CD8-positive, alpha-beta memory T cell (primary cell): ENCODE results near the gene GPR55. TPM values are rescaled to one million over a fixed set of nuclear protein-coding genes. Genes with fewer than 3 reads are reported as not detected.
A peak's percentile ranks its signal among the peaks of the same experiment; 100 is the strongest.

Experiments
- CTCF ChIA-PET: fragments of 350-600 bp; sonication (Branson Sonifier 250); formaldehyde crosslinking; loops from one replicate; lab custom pipeline; 2021; ENCODE audit warnings: antibody characterized with exemption; lab: Charles Lee
- POLR2A ChIA-PET: fragments of 350-600 bp; sonication (Branson Sonifier 250); formaldehyde crosslinking; loops from one replicate; lab custom pipeline; 2021; ENCODE audit warnings: antibody characterized with exemption; lab: Charles Lee
- DNase-seq, 5 donors: peaks; one replicate each; pipeline versions ENCODE4 v3.0.0 to v3.0.0-alpha.2; 2020 to 2022; ENCODE audit warnings: mixed read lengths in 1 of 5
- H3K27ac ChIP-seq: one replicate; pipeline ENCODE4 v1.7.0; 2013; ENCODE audit warnings: low read depth, mild to moderate bottlenecking, low read length, moderate library complexity
- H3K27me3 ChIP-seq: 2 replicates; pipeline ENCODE4 v1.7.0; 2013; ENCODE audit warnings: low read length, mild to moderate bottlenecking; ENCODE audit not compliant: insufficient read depth, poor library complexity, severe bottlenecking
- H3K36me3 ChIP-seq: 2 replicates; pipeline ENCODE4 v1.7.0; 2013; ENCODE audit warnings: mild to moderate bottlenecking, low read length, moderate library complexity; ENCODE audit not compliant: insufficient read depth
- H3K4me1 ChIP-seq: 2 replicates; pipeline ENCODE4 v1.7.0; 2013; ENCODE audit warnings: mild to moderate bottlenecking, low read length, moderate library complexity; ENCODE audit not compliant: insufficient read depth
- H3K4me3 ChIP-seq: 2 replicates; pipeline ENCODE4 v1.7.0; 2013; ENCODE audit warnings: mild to moderate bottlenecking, low read length
- H3K9me3 ChIP-seq: 2 replicates; pipeline ENCODE4 v1.7.0; 2013; ENCODE audit warnings: mild to moderate bottlenecking, low read length
- H3K27ac Mint-ChIP-seq, 8 donors: one replicate each; pipeline ENCODE4 v1.8.0; 2020 to 2021; ENCODE audit warnings: mixed read lengths in 8 of 8, mild to moderate bottlenecking in 6 of 8, inconsistent platforms in 3 of 8, moderate library complexity in 3 of 8
- H3K27me3 Mint-ChIP-seq, 2 donors: one replicate each; pipeline ENCODE4 v1.8.0; 2020 to 2021; ENCODE audit warnings: mixed read lengths in 2 of 2, mild to moderate bottlenecking in 1 of 2, moderate library complexity in 1 of 2
- H3K36me3 Mint-ChIP-seq, 3 donors: one replicate each; pipeline ENCODE4 v1.8.0; 2020 to 2021; ENCODE audit warnings: mixed read lengths in 3 of 3, inconsistent platforms in 1 of 3, mild to moderate bottlenecking in 1 of 3
- H3K4me1 Mint-ChIP-seq, 3 donors: one replicate each; pipeline ENCODE4 v1.8.0; 2020 to 2021; ENCODE audit warnings: mixed read lengths in 3 of 3, inconsistent platforms in 1 of 3, mild to moderate bottlenecking in 1 of 3
- H3K4me3 Mint-ChIP-seq, 7 donors: one replicate each; pipeline ENCODE4 v1.8.0; 2020 to 2021; ENCODE audit warnings: mixed read lengths in 7 of 7, mild to moderate bottlenecking in 6 of 7, moderate library complexity in 4 of 7, inconsistent platforms in 2 of 7
- H3K9me3 Mint-ChIP-seq, 5 donors: one replicate each; pipeline ENCODE4 v1.8.0; 2020 to 2022; ENCODE audit warnings: mixed read lengths in 5 of 5, mild to moderate bottlenecking in 3 of 5, moderate library complexity in 2 of 5, inconsistent platforms in 1 of 5
- polyA plus RNA-seq: library from polyadenylated mRNA; unstranded; fragments of 300-500 nt; fragmentation: Illumina TruSeq; gene quantifications from one replicate; pipeline ENCODE4 v1.2.3, GENCODE V29; 2021
- total RNA-seq, 2 experiments: library from RNA; stranded (reverse); gene quantifications; one replicate each; pipeline ENCODE4 v1.2.3, GENCODE V29; 2021

GPR55 gene
- total and polyA plus RNA-seq, 3 experiments from 2014 or later = 3.5 to 11.6 (median 11.1) TPM

DNA sequence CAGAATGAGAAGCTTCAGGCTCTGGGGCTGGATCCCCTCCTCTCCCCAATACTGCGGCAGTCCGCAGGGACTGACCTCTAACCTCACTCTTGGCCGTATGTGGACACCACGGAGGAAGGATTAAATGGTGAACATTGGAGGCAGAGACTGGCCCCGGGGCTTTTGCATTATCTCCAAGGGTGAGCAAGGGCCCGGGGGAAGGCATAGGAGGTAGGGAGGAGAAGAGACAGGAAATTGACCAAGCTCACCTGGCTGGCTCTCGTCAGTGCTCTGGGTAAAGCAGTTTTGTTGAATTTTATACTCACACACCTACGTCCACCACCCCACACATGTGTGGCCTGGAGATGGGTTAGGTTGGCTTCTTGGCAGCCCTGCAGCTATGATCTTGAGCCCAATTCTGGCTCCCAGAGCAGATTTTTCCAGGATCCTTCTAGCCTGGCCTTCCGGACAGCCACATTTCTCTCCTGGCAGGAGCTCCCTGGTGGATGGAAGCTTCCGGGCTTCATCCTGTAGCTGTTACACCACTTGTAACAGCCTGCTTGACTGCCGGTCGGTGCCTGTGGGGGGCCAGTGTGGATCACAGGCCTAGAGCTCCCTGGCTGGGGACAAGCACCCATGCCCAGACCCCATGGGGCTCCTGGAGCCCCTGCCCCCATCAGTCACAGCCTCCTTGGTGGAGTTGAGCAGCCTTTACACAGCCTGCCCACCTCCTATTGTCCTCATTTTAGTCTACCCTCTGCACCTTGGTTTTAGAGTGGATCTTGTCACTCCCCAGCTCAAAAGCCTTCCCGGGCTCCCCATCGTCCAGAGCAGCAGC lies 52.7 kb downstream of the GPR55 start:
- Mint-ChIP-seq H3K4me3 (peak overlapping the region in 1 of 7 donors; percentile 7), H3K9me3 (peaks cover 0 to 2% (median 0%) of the 10 kb centered on the region in 5 donors), H3K36me3 (peaks cover 0 to 20% (median 0%) of the 10 kb centered on the region in 3 donors), H3K27me3 (peaks cover 0 to 2% of the 10 kb centered on the region in 2 donors), H3K4me1 (peaks cover 17 to 75% (median 24%) of the 10 kb centered on the region in 3 donors), H3K27ac (peak overlapping the region in 6 of 8 donors; percentile 9 to 73 (median 54))
- no peaks in the 10 kb centered on the region for H3K27me3 ChIP-seq
- no peak overlapping the region for H3K27ac ChIP-seq
- no peak for DNase-seq
- H3K4me1 ChIP-seq = peaks cover 16% of the 10 kb centered on the region
- no peaks in the 10 kb centered on the region for H3K36me3 ChIP-seq
- ChIA-PET CTCF (interaction anchor here (0.9 to 1.7 kb wide), 3 partner anchors 24 to 48 kb away, joined by 3 to 4 read pairs (median 4); no protein-coding TSS in a partner anchor), POLR2A (no interaction called here)
- no peaks in the 10 kb centered on the region for H3K9me3 ChIP-seq
- no peak overlapping the region for H3K4me3 ChIP-seq

DNA sequence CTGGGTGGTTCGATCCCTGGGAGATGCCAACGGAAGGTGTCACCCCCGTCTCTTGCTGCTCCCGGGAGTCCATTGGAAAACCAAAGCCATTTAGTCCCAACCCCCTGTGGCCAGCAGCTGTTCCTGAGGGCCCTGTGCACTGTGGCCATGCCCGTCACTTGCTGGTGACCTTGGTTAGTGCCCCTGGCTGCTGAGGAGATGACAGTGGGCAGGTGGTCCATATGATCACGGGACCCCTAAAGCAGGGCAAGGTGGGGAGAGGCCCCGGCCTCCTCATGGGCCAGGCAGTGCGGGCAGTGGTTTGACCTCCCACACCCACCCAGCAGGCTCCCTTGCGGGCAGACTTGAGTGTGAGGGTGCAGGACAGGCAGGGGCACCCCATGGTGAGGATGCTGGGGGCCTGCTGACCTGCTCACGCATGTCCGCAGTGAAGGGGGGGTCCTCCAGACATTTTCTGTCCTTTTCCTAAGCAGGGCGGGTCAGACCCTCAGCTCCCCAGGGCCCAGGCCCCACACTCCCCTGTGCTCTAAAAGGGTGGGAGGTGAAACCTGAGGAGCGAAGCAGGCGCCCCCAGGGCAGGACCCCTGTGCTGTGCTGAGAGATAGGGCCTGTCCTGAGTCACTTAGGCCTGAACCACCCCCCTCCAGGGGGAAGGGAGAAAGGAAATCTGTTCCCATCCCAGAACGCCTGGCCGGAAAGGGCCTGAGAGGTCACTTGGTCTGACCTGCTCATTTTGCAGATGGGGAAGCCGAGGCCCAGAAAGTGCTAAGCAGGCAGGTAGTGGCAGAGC lies 53.5 kb downstream of the GPR55 start:
- H3K36me3 ChIP-seq = no peaks in the 10 kb centered on the region
- Mint-ChIP-seq H3K4me3 (no peak overlapping the region), H3K4me1 (peaks cover 17 to 75% (median 24%) of the 10 kb centered on the region in 3 donors), H3K36me3 (peaks cover 0 to 18% (median 0%) of the 10 kb centered on the region in 3 donors), H3K27ac (no peak overlapping the region), H3K9me3 (peaks cover 0 to 2% (median 0%) of the 10 kb centered on the region in 5 donors), H3K27me3 (peaks cover 0 to 2% of the 10 kb centered on the region in 2 donors)
- peaks cover 15% of the 10 kb centered on the region for H3K4me1 ChIP-seq
- ChIA-PET POLR2A (interaction anchor here (0.7 kb wide), 1 partner anchor 261 kb away, joined by 3 read pairs; no protein-coding TSS in a partner anchor), CTCF (interaction anchor here (0.7 to 1.7 kb wide), 3 partner anchors 31 to 47 kb away, joined by 3 to 4 read pairs (median 4); no protein-coding TSS in a partner anchor)
- no peak for DNase-seq
- no peaks in the 10 kb centered on the region for H3K9me3 ChIP-seq
- no peak overlapping the region for H3K4me3 ChIP-seq
- H3K27ac ChIP-seq = no peak overlapping the region
- no peaks in the 10 kb centered on the region for H3K27me3 ChIP-seq

DNA sequence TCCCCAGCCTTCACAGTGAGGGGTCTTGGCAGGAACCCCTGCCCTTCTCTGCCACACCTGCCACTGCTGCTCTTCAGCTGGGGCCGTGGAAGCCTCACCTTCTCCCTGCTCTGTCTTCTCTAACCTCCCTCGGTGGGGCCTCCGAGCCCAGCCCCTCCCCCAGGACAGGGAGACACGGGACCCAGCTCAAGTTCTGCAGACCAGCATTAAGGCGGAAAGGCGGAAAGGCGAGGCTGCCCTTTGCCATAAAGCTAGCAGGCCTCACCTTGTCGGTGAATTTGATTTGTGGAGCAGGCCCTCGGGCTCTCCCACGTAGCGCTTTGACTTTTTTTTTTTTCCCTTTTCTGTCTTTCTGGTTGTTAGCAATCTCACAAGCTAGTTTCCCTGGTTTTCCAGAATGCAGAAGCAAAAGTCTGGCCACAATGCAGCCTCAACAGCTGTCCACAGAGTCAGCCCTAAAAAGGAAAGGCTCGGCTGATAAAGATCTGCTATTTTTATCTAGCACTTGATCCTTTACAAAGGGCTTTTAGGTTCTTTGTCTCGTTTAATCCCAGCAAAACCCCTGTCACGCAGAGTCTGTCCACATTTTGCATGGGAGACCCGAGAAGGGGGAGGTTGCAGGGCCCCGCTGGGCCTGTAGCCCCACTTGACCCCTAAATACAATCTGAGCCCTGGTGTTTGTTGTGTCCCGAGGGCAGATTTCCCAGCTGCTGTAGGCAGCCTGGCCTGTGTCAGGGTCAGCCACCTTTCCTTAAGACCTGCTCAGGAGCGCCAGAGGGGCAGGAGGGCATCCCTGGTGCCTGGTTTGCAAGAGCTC lies 54.3 kb downstream of the GPR55 start:
- peaks cover 0 to 2% (median 0%) of the 10 kb centered on the region in 5 donors for H3K9me3 Mint-ChIP-seq
- H3K36me3 ChIP-seq = no peaks in the 10 kb centered on the region
- CTCF ChIA-PET = interaction anchor here (0.7 to 1.7 kb wide), 2 partner anchors 32 to 42 kb away, joined by 3 to 4 read pairs; no protein-coding TSS in a partner anchor

DNA sequence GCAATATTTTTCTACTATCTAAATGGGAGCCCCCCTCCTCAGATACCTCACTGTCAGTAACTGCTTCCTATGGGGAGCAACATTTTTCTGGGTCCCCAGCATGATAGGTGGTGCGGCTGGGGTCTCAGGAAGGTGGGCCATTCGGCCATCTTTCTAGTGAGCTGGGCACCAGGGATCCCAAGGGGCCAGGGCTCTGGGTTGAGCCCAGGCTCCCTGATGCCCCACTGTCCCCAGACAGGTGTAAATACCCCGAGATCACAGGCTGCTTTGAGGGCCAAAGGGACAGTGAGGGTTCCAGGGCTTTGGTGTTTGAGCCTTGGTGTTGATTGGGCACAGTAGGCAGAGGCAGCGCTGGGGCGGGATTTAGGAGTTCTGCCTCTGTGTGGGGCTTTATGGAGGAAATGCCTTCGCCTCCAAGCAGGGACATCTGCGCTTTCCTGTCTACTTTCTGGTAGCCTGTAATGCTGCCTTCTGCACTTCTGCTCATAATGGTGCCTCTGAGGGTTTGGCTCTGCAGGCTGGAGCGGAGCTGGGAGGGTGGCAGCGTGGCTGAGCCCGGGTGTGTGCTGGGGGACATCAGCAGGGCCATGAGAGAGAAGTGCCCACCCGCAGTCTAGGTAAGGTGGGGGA lies 55.0 kb downstream of the GPR55 start:
- no peak for DNase-seq
- Mint-ChIP-seq H3K36me3 (peaks cover 0 to 11% (median 0%) of the 10 kb centered on the region in 3 donors), H3K9me3 (peaks cover 0 to 2% (median 0%) of the 10 kb centered on the region in 5 donors), H3K4me1 (peaks cover 25 to 76% (median 31%) of the 10 kb centered on the region in 3 donors), H3K4me3 (no peak overlapping the region), H3K27me3 (peaks cover 0 to 2% of the 10 kb centered on the region in 2 donors), H3K27ac (no peak overlapping the region)
- Histone ChIP-seq H3K4me1 (peaks cover 30% of the 10 kb centered on the region), H3K9me3 (no peaks in the 10 kb centered on the region), H3K27ac (no peak overlapping the region), H3K36me3 (no peaks in the 10 kb centered on the region), H3K27me3 (no peaks in the 10 kb centered on the region), H3K4me3 (no peak overlapping the region)
- ChIA-PET POLR2A (interaction anchor here (0.6 kb wide), 1 partner anchor 77 kb away, joined by 3 read pairs; no protein-coding TSS in a partner anchor), CTCF (interaction anchor here (1.1 kb wide), 1 partner anchor 183 kb away, joined by 3 read pairs; no protein-coding TSS in a partner anchor)

More for the DNA sequence above, 54.3 kb downstream of the GPR55 start:
- DNase-seq = no peak
- Histone ChIP-seq H3K9me3 (no peaks in the 10 kb centered on the region), H3K4me1 (peaks cover 23% of the 10 kb centered on the region), H3K4me3 (no peak overlapping the region), H3K27me3 (no peaks in the 10 kb centered on the region), H3K27ac (no peak overlapping the region)
- no peak overlapping the region for H3K4me3 Mint-ChIP-seq
- H3K36me3 Mint-ChIP-seq = peaks cover 0 to 15% (median 0%) of the 10 kb centered on the region in 3 donors
- POLR2A ChIA-PET = interaction anchor here (0.7 kb wide), 1 partner anchor 260 kb away, joined by 3 read pairs; no protein-coding TSS in a partner anchor
- H3K27ac Mint-ChIP-seq = no peak overlapping the region
- H3K27me3 Mint-ChIP-seq = peaks cover 0 to 2% of the 10 kb centered on the region in 2 donors
- peaks cover 24 to 75% (median 29%) of the 10 kb centered on the region in 3 donors for H3K4me1 Mint-ChIP-seq

DNA sequence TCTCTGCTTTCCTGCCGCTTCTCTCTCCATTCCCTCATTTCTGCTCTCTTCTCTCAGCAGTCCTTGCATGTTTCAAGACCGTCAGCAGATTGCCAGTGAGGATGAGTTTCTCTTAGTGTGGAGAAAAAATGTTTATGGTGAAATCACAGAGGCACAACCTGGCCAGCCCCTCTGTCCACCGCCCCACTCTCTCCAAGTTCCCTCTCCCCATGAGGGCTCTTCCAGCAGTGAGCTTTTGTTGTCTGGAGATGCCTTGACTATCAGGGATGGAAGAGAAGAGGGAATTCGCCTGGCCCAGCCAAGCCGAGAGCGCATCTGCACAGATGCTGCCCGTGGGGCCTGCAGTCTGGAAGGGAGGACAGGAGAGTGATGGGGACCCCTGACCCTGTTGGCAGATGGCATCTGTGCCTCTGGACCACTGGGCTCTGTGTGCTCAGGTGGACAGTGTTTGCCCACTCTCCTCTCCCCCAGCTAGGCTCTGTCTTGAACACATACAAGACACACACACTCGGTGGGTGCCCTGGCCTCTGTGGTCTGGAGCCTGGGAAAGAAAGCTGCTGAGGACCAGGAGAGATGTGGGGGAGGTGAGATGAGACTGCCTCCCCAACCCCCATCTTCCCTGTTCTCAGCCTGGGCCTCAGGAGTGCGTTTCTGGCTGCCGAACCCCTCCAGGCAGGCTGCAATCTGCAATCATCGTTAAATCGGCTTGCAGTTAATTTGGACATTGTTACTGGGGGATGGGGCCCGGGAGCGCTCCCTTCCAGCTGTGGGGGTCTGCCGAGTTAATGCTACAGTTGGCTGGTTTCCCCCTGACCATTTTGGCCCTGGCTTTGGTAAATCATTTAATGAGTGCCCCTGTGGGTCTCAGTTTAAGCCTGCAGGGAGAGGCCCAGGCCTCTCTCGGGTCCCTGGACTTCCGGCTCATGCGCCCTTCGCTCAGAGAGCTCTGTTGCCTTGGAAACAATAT lies 55.8 kb downstream of the GPR55 start:
- H3K4me1 Mint-ChIP-seq = peaks cover 30 to 81% (median 35%) of the 10 kb centered on the region in 3 donors
- peaks cover 0 to 2% of the 10 kb centered on the region in 2 donors for H3K27me3 Mint-ChIP-seq
- peaks cover 34% of the 10 kb centered on the region for H3K4me1 ChIP-seq
- ChIA-PET CTCF (interaction anchor here (1.1 kb wide), 1 partner anchor 183 kb away, joined by 3 read pairs; no protein-coding TSS in a partner anchor), POLR2A (interaction anchor here (0.6 kb wide), 1 partner anchor 78 kb away, joined by 3 read pairs; no protein-coding TSS in a partner anchor)
- H3K4me3 Mint-ChIP-seq = no peak overlapping the region
- no peak overlapping the region for H3K4me3 ChIP-seq
- H3K9me3 ChIP-seq = no peaks in the 10 kb centered on the region
- H3K36me3 Mint-ChIP-seq = peaks cover 0 to 4% (median 0%) of the 10 kb centered on the region in 3 donors
- no peaks in the 10 kb centered on the region for H3K36me3 ChIP-seq
- H3K27me3 ChIP-seq = no peaks in the 10 kb centered on the region
- no peak overlapping the region for H3K27ac ChIP-seq
- DNase-seq = no peak
- no peaks in the 10 kb centered on the region for H3K9me3 Mint-ChIP-seq
- peak overlapping the region in 3 of 8 donors; percentile 29 to 64 (median 63) for H3K27ac Mint-ChIP-seq
